Astrocyte of the cerebellum (primary cell): ENCODE results near the gene ULBP3.

Source experiments
- DNase-seq: peaks from one replicate; pipeline ENCODE4 v3.0.0-alpha.2; 2011; ENCODE audit warnings: low read depth
- H3K4me3 ChIP-seq: 2 replicates; pipeline ENCODE4 v1.5.1; 2011; ENCODE audit warnings: mild to moderate bottlenecking, low read depth, low read length, moderate library complexity
- in situ Hi-C: cut with HindIII; loops from 2 replicates; pipeline ENCODE4 v1.10.0; 2017; ENCODE audit warnings: low sequenced_read_pairs
- TF ChIP-seq, protein P1 (sequence below): IDR thresholded peaks from 2 replicates; pipeline ENCODE4 v1.5.1; 2012; ENCODE audit warnings: low read length, low read depth, moderate library complexity, mild to moderate bottlenecking; ENCODE audit errors: missing control alignments

Gene ULBP3

DNA sequence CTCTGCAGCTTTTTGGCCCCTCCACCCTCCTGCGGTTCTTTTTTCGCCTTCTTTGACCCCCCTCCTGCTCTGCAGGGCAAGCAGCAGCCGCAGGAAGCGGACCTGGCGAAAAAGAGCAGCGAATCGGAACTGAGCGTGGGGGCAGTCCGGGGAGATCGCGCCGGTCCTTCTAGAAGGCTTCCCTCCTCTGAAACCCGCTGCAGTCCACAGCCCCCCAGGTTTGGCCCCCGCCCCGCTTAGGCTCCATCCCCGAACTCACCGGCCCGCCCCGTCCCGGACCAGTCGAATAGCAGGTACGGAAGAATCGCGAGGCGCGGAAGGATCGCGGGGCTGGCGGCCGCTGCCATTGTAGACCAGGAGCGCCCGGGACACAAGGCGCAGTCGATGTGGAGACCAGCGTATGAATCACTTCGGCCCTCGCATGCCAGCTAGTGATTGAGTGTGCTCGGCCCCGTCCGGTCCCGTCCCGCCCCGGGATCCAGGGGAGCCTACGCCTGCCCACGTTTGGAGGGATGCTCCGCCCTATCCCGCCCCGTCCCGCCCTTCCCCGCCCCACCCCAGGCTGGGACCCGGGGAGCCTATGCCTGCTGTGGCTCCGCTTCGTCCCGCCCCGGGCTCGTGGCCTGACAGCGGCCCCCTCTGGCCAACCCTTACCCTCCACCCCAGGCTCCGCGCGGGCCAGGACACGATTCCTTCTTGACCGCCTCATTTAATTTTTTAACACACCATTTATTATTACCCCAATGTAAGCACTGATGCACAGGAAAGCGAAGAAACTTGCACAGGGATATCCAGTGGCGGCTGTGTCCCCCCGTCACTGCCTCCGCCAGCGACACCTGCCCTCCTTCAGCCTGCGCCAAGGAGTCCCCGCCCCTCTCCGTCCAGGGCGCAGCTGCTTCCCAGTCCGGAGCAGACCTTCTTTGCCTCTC, at the start of gene ULBP3:
ULBP3 (minus strand) TSS at position 402 of the 929 bp plus-strand sequence; CDS start at position 347, 55 bp downstream.
- peak within 1 kb of the TSS; percentile 80 for H3K4me3 ChIP-seq
- TF ChIP-seq, protein P1, sequence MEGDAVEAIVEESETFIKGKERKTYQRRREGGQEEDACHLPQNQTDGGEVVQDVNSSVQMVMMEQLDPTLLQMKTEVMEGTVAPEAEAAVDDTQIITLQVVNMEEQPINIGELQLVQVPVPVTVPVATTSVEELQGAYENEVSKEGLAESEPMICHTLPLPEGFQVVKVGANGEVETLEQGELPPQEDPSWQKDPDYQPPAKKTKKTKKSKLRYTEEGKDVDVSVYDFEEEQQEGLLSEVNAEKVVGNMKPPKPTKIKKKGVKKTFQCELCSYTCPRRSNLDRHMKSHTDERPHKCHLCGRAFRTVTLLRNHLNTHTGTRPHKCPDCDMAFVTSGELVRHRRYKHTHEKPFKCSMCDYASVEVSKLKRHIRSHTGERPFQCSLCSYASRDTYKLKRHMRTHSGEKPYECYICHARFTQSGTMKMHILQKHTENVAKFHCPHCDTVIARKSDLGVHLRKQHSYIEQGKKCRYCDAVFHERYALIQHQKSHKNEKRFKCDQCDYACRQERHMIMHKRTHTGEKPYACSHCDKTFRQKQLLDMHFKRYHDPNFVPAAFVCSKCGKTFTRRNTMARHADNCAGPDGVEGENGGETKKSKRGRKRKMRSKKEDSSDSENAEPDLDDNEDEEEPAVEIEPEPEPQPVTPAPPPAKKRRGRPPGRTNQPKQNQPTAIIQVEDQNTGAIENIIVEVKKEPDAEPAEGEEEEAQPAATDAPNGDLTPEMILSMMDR = peak; percentile 53
- peak; percentile 73 for DNase-seq
- in situ Hi-C loops = no loop called here

DNA sequence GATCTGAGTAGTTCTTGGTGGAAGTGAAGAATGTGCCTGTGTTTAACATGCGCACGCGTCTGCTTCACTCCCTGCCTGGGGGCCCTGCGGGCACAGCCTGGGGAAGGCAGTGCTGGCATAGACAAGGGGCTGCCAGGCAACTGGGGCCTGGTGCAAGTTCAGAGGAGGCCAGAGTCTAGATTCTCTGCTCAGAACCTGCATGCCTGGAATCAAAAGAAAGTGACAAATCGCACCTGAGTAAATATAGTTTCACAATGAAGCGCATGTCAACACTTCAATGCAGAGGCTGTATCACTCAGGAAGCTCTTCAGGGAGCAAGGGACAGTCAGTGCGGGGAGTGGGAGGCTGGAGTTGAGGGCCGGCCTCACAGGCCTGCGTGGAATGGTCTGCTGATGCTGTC, 49.7 kb upstream of the ULBP3 start:
- in situ Hi-C loops = no loop called here
- no peak for DNase-seq
- TF ChIP-seq, protein P1 = no peak
- H3K4me3 ChIP-seq = no peak overlapping the region

DNA sequence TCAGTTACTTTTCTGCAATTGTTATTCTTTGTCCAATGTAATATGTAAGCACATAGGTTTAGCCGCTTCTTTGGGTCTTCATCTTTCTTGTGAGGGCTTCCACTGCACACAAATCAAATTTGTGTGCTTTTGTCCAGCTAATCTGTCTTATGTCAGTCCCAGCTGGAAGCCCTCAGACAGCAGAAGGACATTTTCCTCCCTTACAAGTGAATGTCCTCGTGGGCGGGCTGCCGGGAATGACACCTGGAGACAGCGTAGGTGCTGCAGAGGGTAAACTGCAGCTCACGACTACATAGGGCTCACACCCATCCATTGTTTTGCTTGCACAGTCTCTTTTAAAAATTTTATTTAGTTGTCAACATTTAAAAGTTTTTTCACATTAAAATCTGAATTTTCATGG, 49.3 kb upstream of the ULBP3 start:
- TF ChIP-seq, protein P1 = no peak
- H3K4me3 ChIP-seq = no peak overlapping the region
- no peak for DNase-seq
- in situ Hi-C loops = no loop called here

DNA sequence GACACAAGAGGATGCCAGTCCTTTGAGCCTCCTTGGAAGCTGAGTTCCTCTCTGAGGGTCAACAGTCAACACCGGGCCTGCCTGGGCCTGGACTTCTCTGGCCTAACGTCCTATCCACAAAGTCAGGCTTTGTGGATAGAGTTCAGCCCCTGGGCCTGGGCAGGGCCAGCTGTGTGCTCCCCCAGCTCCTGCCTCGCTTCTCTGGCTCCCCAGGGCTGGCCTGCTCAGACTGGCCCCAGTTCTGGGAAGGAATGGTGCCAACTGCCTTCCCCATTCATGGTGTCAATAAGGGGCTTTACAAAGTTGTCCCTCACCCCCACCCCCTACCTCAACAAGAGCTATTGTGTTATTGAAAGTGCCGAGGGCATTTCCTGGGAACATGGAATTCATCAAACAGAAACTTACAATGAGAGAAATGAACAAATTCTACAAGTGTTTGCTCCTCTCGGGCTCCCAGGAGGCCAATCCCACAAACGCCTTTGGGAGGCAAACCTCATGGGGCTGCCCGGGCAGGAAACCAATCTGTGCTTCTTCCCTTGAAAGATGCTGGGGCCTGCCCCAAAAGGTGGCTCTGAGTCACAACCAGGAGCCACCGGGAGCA, 47.4 kb upstream of the ULBP3 start:
- in situ Hi-C loops = no loop called here
- no peak for DNase-seq
- H3K4me3 ChIP-seq = no peak overlapping the region
- TF ChIP-seq, protein P1 = no peak

DNA sequence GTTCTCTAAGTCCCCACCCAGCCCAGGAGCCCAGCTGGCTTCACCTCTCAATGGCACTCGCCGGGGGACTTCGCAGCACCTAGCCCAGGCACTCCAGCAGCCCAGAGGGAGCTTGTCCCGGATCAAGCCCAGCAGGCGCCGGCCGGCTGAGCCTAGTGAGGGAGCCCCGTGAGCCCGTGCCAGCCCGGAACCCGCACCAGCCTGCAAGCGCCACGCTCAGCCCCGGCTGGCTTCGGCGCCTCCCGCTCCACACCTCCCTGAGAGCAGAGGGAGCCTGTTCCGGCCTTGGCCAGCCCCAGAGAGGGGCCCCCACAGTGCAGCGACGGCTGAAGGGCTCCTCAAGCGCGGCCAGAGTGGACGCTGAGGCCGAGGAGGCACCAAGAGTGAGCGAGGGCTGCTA, 46.8 kb upstream of the ULBP3 start:
- in situ Hi-C loops = no loop called here
- TF ChIP-seq, protein P1 = no peak
- no peak overlapping the region for H3K4me3 ChIP-seq
- no peak for DNase-seq

DNA sequence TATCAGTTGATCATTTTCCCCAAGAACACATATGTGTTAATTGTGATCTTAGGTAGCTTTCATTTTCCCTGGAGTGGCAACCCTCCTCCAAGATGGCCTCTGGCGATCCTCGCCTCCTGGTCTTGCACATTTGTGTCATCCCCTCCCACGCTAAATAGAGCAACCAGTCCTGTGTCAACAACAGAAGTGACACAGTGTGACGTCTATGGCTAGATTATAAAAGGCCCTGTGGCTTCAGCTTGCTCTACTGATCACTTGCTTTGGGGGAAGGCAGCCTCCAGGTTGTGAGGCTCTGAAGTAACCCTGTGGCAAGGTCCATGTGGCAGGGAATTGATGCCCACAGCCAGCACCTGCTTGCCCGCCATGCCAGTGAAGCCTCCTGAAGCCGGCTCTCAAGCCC, 43.3 kb upstream of the ULBP3 start:
- H3K4me3 ChIP-seq = no peak overlapping the region
- DNase-seq = no peak
- in situ Hi-C loops = no loop called here
- TF ChIP-seq, protein P1 = no peak
